ENCODE results near the gene APOL2.

DNA sequence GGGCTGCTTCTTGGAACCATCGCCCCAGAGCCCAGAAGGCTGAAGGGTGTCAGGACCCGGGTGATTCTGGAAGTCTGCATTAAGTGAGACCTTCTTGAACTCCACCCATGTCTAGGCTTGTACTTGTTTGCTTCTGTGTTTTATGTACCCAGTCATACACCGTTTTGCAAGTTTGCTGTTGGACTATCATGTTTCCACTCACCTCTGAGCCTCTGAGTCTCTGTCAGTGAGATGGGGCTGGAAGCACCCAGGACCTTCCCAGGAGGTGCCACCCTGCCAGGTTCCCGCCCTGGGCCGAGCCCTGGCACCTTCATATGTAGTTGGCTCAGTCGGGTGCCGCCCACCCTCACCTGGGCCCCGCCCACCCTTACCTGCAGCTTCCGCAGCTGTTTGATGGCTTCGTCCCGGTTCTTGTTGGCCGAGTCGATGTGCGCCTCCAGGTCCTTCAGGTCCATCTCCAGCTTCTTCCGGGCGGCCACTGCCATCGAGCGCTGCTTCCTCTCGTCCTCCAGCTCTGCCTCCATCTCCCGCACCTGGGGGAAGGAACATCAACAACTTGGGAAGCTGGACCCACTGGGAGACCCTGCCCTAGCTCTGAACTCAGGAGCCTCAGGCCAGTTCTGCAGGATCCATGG lies 48.7 kb upstream of the APOL2 start:
- TF ChIP-seq CTCF (IDR thresholded peaks at IDR 0.05 in 2 of 3, conservative IDR thresholded peaks at IDR 0.05 in 1 of 3; ENCODE audit: borderline replicate concordance in 1 of 3, insufficient read depth in 1 of 3, low read depth in 2 of 3, low read length in 2 of 3) (no peak), EZH2 (IDR thresholded peaks at IDR 0.05) (no peak), CBX3 (IDR thresholded peaks at IDR 0.05; ENCODE audit: low read depth) (no peak), SP1 (IDR thresholded peaks at IDR 0.05; ENCODE audit: low read depth) (no peak)
- TF ChIP-seq, protein P1, sequence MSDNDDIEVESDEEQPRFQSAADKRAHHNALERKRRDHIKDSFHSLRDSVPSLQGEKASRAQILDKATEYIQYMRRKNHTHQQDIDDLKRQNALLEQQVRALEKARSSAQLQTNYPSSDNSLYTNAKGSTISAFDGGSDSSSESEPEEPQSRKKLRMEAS (IDR thresholded peaks at IDR 0.05) = no peak

Measured in HCT116 (cell line).